Heart left ventricle (tissue), 13 donors: ENCODE measurements around the gene HOXC10.

ENCODE experiments used
- CTCF ChIP-seq, 12 donors: fragments of 200-600 bp; sonication (generic) in 4 of 12; IDR thresholded peaks; one replicate each; pipeline versions ENCODE4 v1.5.0 to v1.8.0; 2018 to 2022; ENCODE audit warnings: antibody characterized with exemption in 12 of 12, mild to moderate bottlenecking in 5 of 12
- POLR2A ChIP-seq, 2 donors: fragments of 450-650 bp; IDR thresholded peaks; one replicate each; pipeline ENCODE4 v1.6.1; 2017; ENCODE audit warnings: antibody characterized with exemption in 2 of 2, mild to moderate bottlenecking in 2 of 2, moderate library complexity in 2 of 2
- donor health status: ischemic (EF 13 %, LVEDD 7.1; RV severe dilation, severe dysfunction).
- donor health status: DM: no; HTN: yes; CAD: no.
- donor health status: DM: no; HTN: no; CAD: no.
- donor health status: ischemic (EF 25% LVEDD 6.9; RV normal size, moderate dysfunction).
- donor health status: ischemic (EF 25% LVEDD 5.7; RV mildly dilated, moderate dysfunction).
- donor health status: ischemic (EF 35%, LVEDD 5.7; RV mildly dilated, moderate dysfunction).
- donor health status: nonischemic (EF 11% LVEDD 7.7; RV severe dilation, severe dysfunction).
- donor health status: DM: yes; HTN: yes; CAD: no.
- donor health status: PGD.
- donor health status: ischemic (EF 29% LVEDD 5.4; RV normal size, mild dysfunction).
- donor health status: nonischemic (EF 23%, LVEDD 6.1; RV moderate dilation, normal function).

GRCh38 chr12:53963005-53963404, 21.9 kb upstream of the HOXC10 start:
- no peak for TF ChIP-seq CTCF (IDR thresholded peaks at IDR 0.05)
- no peak for TF ChIP-seq POLR2A (IDR thresholded peaks at IDR 0.05)
